ENCODE results near the gene PLAAT5.

Gene PLAAT5

DNA sequence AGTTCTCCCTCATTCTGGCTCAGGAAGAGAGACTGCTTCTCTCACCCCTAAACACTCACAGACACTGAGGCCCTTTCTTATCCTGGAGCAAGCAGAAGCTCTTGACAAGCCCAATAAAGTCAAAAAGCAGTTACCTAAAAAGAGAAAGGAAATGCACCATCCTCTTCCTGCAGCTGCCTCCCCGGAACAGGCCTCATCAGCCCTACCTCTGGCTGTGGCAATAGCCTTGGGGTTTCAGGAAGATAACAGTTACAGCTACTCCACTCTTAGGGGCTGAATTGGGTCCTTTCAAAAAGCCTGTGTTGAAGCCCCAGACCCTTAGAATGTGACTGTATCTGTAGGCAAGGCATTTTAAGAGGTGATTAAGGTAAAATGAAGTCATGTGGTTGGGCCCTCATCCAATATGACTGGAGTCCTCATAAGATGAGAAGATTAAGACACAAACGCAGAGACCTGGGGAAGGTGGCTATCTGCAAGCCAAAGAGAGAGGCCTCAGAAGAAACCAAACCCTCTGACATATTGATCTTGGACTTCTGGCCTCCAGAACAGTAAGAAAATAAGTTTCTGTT lies 11.4 kb upstream of the PLAAT5 start:
- DNase-seq (ENCODE audit: extremely low spot score) = no peak
- TF ChIP-seq SP1 (IDR thresholded peaks at IDR 0.05) (no peak), CTBP1 (IDR thresholded peaks at IDR 0.05; ENCODE audit: borderline replicate concordance) (no peak), HDGF (IDR thresholded peaks at IDR 0.05; ENCODE audit: borderline replicate concordance) (no peak), NFRKB (IDR thresholded peaks at IDR 0.05) (no peak)
- ChIA-PET CTCF (no interaction called here), POLR2A (no interaction called here)

DNA sequence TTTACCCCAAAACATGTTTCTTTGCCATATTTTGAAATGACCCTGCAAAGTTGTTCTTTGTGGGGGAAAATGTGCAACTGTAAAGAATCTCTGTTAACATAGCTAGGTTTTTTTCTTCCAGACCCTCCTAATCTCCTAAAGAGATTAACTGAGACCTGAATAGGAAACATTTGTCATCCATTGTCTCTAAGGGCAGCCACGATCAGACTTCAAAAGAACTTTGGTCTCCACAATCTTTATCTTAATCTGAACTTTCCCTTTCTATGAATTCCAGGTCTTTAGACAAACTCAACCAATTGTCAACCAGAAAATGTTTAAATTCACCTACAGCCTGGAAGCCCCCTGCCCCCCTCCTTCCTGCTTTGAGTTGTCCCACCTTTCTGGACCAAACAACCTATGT lies 10.3 kb upstream of the PLAAT5 start:
- TF ChIP-seq NFRKB (IDR thresholded peaks at IDR 0.05) (no peak), SP1 (IDR thresholded peaks at IDR 0.05) (no peak), SUZ12 (IDR thresholded peaks at IDR 0.05) (no peak), BHLHE40 (IDR thresholded peaks at IDR 0.05; ENCODE audit: borderline replicate concordance) (no peak), FOXK2 (IDR thresholded peaks at IDR 0.05) (no peak), TARDBP (IDR thresholded peaks at IDR 0.05) (no peak), FOXM1 (IDR thresholded peaks at IDR 0.05; ENCODE audit: borderline replicate concordance) (no peak), ZNF384 (IDR thresholded peaks at IDR 0.05) (no peak), LEF1 (IDR thresholded peaks at IDR 0.05; ENCODE audit: borderline replicate concordance) (no peak), HDGF (IDR thresholded peaks at IDR 0.05; ENCODE audit: borderline replicate concordance) (no peak), L3MBTL2 (conservative IDR thresholded peaks at IDR 0.05) (no peak), ELF4 (IDR thresholded peaks at IDR 0.05) (no peak), ARNT (IDR thresholded peaks at IDR 0.05) (no peak), CTBP1 (IDR thresholded peaks at IDR 0.05; ENCODE audit: borderline replicate concordance) (no peak), FOXA1 (IDR thresholded peaks at IDR 0.05) (no peak)
- TF ChIP-seq, protein P1, sequence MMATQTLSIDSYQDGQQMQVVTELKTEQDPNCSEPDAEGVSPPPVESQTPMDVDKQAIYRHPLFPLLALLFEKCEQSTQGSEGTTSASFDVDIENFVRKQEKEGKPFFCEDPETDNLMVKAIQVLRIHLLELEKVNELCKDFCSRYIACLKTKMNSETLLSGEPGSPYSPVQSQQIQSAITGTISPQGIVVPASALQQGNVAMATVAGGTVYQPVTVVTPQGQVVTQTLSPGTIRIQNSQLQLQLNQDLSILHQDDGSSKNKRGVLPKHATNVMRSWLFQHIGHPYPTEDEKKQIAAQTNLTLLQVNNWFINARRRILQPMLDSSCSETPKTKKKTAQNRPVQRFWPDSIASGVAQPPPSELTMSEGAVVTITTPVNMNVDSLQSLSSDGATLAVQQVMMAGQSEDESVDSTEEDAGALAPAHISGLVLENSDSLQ (IDR thresholded peaks at IDR 0.05) = no peak
- DNase-seq (ENCODE audit: extremely low spot score) = no peak
- CTCF ChIA-PET = no interaction called here
- POLR2A ChIA-PET = no interaction called here

DNA sequence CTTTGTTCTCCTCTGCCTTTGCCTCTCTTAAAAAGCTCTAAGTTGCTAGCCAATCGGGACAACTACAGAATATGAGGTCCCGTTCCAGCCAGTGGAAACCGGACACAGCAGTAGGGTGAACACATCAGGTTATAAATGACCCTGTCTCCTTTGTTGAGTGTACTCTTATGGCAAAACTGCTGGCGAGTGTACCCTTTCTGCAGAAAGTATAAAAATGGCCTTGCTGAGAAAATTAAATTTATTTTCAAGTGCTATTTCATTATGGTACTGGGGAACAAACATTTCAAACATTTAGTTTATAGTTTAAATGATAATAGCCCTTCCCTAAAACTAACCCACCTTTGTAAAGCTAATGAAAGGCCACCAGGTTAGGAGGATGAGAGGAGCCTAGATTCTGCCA lies 8.9 kb upstream of the PLAAT5 start:
- DNase-seq (ENCODE audit: extremely low spot score) = no peak
- no peak for TF ChIP-seq NFRKB (IDR thresholded peaks at IDR 0.05)
- no peak for TF ChIP-seq SP1 (IDR thresholded peaks at IDR 0.05)
- TF ChIP-seq, protein P1 (IDR thresholded peaks at IDR 0.05) = no peak
- POLR2A ChIA-PET = no interaction called here
- CTCF ChIA-PET = no interaction called here

DNA sequence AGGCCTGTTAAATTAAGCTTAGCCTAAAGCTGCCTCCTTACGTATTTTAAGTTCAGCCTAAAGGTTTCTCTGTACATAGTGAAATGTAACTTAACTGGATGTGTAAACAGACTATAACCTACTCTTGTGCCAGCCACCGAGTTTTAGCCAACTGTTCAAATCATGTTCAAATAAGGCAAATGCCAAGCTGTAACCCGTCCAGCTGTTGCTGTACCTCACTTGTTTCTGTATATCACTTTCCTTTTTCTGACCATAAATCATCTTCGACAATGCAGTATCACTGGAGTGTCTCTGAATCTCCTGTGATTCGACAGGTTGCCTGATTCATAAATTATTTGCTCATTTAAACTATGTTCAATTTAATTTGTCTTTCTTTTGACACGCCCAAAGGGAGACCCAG lies 4.0 kb upstream of the PLAAT5 start:
- no peak for DNase-seq (ENCODE audit: extremely low spot score)
- POLR2A ChIA-PET = no interaction called here
- CTCF ChIA-PET = no interaction called here
- TF ChIP-seq FOXM1 (IDR thresholded peaks at IDR 0.05; ENCODE audit: borderline replicate concordance) = no peak

DNA sequence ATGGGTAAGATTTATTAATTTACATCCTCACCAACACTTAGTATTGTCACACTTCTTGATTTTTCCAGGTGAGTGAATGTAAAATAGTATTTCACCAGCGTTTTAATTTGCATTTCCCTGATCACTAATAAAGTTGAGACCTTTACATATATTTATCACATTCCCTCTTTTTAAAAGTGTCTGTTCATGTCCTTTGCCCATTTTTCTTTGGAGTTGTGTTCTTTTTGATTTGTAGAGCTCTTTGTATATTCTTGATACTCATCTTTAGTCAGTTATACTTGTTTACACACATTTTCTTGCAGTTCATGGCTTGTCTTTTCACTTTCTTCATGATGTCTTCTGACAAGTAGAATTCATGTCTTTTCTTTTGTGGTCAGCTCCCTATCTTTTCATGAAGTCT lies 2.2 kb upstream of the PLAAT5 start:
- DNase-seq (ENCODE audit: extremely low spot score) = no peak
- TF ChIP-seq TARDBP (IDR thresholded peaks at IDR 0.05) (no peak), ARNT (IDR thresholded peaks at IDR 0.05) (no peak), NFRKB (IDR thresholded peaks at IDR 0.05) (no peak), SP1 (IDR thresholded peaks at IDR 0.05) (no peak), SUZ12 (IDR thresholded peaks at IDR 0.05) (no peak), ELF4 (IDR thresholded peaks at IDR 0.05) (no peak), HDGF (IDR thresholded peaks at IDR 0.05; ENCODE audit: borderline replicate concordance) (no peak)
- TF ChIP-seq, protein P1 (IDR thresholded peaks at IDR 0.05) = no peak
- CTCF ChIA-PET = no interaction called here
- POLR2A ChIA-PET = no interaction called here

DNA sequence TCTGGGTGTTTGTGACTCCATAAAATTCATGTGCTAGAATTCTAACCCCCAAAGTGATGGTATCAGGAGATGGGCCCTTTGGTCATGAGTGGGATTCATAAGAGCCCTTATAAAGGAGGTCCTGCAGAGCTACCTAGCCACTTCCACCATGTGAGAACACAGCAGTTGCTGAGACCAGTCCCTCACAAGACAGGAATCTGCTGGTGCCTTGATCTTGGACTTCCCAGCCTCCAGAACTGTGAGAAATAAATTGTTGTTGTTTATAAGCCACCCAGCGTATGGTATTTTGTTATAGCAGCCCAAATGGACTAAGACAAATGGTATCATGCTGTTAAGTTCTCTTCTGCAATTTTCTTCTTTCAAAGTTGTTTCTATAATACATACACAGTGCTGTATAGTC lies 1.5 kb upstream of the PLAAT5 start:
- CTCF ChIA-PET = no interaction called here
- TF ChIP-seq BHLHE40 (IDR thresholded peaks at IDR 0.05; ENCODE audit: borderline replicate concordance) (no peak), FOXA1 (IDR thresholded peaks at IDR 0.05) (no peak), LEF1 (IDR thresholded peaks at IDR 0.05; ENCODE audit: borderline replicate concordance) (no peak), CTBP1 (IDR thresholded peaks at IDR 0.05; ENCODE audit: borderline replicate concordance) (no peak), SP1 (IDR thresholded peaks at IDR 0.05) (no peak), L3MBTL2 (conservative IDR thresholded peaks at IDR 0.05) (no peak), ZNF384 (IDR thresholded peaks at IDR 0.05) (no peak), NFRKB (IDR thresholded peaks at IDR 0.05) (no peak), SUZ12 (IDR thresholded peaks at IDR 0.05) (no peak), FOXM1 (IDR thresholded peaks at IDR 0.05; ENCODE audit: borderline replicate concordance) (no peak), TARDBP (IDR thresholded peaks at IDR 0.05) (no peak), ARNT (IDR thresholded peaks at IDR 0.05) (no peak), HDGF (IDR thresholded peaks at IDR 0.05; ENCODE audit: borderline replicate concordance) (no peak), ELF4 (IDR thresholded peaks at IDR 0.05) (no peak), FOXK2 (IDR thresholded peaks at IDR 0.05) (no peak)
- TF ChIP-seq, protein P1 (IDR thresholded peaks at IDR 0.05) = no peak
- DNase-seq (ENCODE audit: extremely low spot score) = no peak
- POLR2A ChIA-PET = no interaction called here

Measured in HEK293T (cell line).